Dendritic cell treated with granulocyte-macrophage colony-stimulating factor and Interleukin-4, amounts not matched to agents 40 ng/mL and 50 ng/mL, for 4 days (primary cell): ENCODE results near the gene RBCK1.

Source experiments
- H3K27ac Mint-ChIP-seq: one replicate; pipeline ENCODE4 v1.8.0; 2022; ENCODE audit warnings: mild to moderate bottlenecking, mixed read lengths
- H3K27me3 Mint-ChIP-seq: one replicate; pipeline ENCODE4 v1.8.0; 2022; ENCODE audit warnings: mild to moderate bottlenecking, mixed read lengths
- H3K36me3 Mint-ChIP-seq: one replicate; pipeline ENCODE4 v1.8.0; 2022; ENCODE audit warnings: low read depth, mixed read lengths
- H3K4me1 Mint-ChIP-seq: one replicate; pipeline ENCODE4 v1.8.0; 2022; ENCODE audit warnings: low read depth, mixed read lengths
- H3K4me3 Mint-ChIP-seq: one replicate; pipeline ENCODE4 v1.8.0; 2022; ENCODE audit warnings: mild to moderate bottlenecking, moderate library complexity, mixed read lengths
- H3K9me3 Mint-ChIP-seq: one replicate; pipeline ENCODE4 v1.8.0; 2022; ENCODE audit warnings: mixed read lengths
- intact Hi-C: fragments of 100-400 bp; cut with micrococcal nuclease; formaldehyde crosslinking; loops from one replicate; pipeline ENCODE4 v1.15.0; 2022

Gene RBCK1

GRCh38 chr20:479487-479886, 71.4 kb downstream of the RBCK1 start:
- H3K27me3 Mint-ChIP-seq, result no peaks in the 10 kb centered on the region
- H3K9me3 Mint-ChIP-seq, result no peaks in the 10 kb centered on the region
- H3K36me3 Mint-ChIP-seq, result peaks cover 80% of the 10 kb centered on the region
- no peak overlapping the region for H3K27ac Mint-ChIP-seq
- H3K4me3 Mint-ChIP-seq, result no peak overlapping the region
- no peaks in the 10 kb centered on the region for H3K4me1 Mint-ChIP-seq
- intact Hi-C loops, result loop anchor here (1.0 kb wide), 1 partner anchor 125 kb away; no protein-coding TSS in a partner anchor

GRCh38 chr20:480044-480443, 71.9 kb downstream of the RBCK1 start:
- peaks cover 85% of the 10 kb centered on the region for H3K36me3 Mint-ChIP-seq
- intact Hi-C loops, result no loop called here

DNA sequence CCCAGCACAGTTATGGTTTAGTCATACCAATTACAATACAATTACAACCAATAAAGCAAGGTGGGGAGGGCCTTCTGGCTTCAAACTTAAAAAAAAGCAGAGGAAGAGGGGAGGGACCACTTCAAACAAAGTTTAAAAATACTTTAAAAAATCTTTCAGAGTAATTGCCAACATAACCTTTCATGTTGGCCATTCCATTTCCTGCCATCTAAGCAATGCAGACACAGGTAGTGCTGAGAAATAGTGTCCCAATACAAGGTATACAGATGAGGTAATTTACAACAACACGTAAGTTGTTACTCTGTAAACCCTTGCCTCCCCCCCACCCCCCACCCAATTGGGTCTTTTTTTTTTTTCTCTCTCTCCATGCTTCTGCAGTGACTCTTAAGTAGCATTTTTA, 73.1 kb downstream of the RBCK1 start:
- Mint-ChIP-seq H3K4me3 (no peak overlapping the region), H3K36me3 (peaks cover 87% of the 10 kb centered on the region), H3K27ac (no peak overlapping the region), H3K9me3 (no peaks in the 10 kb centered on the region), H3K27me3 (no peaks in the 10 kb centered on the region), H3K4me1 (no peaks in the 10 kb centered on the region)
- intact Hi-C loops, result no loop called here

More at GRCh38 chr20:480044-480443, 71.9 kb downstream of the RBCK1 start:
- Mint-ChIP-seq H3K27ac (no peak overlapping the region), H3K9me3 (no peaks in the 10 kb centered on the region), H3K4me3 (no peak overlapping the region), H3K4me1 (no peaks in the 10 kb centered on the region), H3K27me3 (no peaks in the 10 kb centered on the region)
